ENCODE data around the gene ZNF311.

- TF ChIP-seq CTCF (IDR thresholded peaks at IDR 0.05; ENCODE audit: poor library complexity) (no peak), EZH2 (IDR thresholded peaks at IDR 0.05; ENCODE audit: borderline replicate concordance) (no peak), EZH2phosphoT487 (IDR thresholded peaks at IDR 0.05; ENCODE audit: low read depth, severe bottlenecking, unreplicated experiment) (no peak)
Observed at GRCh38 chr6:29014729-29015608, 9.9 kb upstream of the ZNF311 start.

Data from hepatocyte (in vitro differentiated cells).